Measurements from ENCODE around the gene BDH2.

DNA sequence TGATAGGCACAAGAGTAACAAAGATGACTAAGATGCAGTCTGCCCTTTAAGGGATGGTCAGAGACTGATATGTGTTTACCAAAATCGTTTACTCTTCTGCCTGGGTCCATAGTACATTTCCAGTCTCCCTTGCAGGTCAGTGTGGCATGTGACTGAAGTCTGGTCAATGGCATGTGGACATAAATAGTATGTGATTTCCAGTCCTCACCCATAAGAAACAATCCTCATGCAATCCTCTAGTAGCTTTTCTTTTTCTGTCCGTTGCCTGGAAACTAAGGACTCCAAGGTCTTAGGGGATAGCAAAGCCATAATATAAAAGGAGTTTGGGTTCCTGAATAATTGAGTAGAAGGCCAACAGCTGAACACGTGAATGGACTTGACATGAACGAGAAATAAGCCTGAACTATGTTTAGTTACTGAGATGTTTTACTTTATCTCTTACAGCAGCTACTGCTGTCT, 24.2 kb downstream of the BDH2 start:
- TF ChIP-seq POLR2A (IDR thresholded peaks at IDR 0.05; ENCODE audit: low read depth) (no peak), POLR2AphosphoS5 (IDR thresholded peaks at IDR 0.05) (no peak)
- TF ChIP-seq, protein P1, sequence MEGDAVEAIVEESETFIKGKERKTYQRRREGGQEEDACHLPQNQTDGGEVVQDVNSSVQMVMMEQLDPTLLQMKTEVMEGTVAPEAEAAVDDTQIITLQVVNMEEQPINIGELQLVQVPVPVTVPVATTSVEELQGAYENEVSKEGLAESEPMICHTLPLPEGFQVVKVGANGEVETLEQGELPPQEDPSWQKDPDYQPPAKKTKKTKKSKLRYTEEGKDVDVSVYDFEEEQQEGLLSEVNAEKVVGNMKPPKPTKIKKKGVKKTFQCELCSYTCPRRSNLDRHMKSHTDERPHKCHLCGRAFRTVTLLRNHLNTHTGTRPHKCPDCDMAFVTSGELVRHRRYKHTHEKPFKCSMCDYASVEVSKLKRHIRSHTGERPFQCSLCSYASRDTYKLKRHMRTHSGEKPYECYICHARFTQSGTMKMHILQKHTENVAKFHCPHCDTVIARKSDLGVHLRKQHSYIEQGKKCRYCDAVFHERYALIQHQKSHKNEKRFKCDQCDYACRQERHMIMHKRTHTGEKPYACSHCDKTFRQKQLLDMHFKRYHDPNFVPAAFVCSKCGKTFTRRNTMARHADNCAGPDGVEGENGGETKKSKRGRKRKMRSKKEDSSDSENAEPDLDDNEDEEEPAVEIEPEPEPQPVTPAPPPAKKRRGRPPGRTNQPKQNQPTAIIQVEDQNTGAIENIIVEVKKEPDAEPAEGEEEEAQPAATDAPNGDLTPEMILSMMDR (IDR thresholded peaks at IDR 0.05) = no peak
